Breast epithelium (tissue), 3 donors: Measurements from ENCODE around the gene PDK2.

ENCODE experiments used
- CTCF ChIP-seq, 3 donors: fragments of 450-650 bp; IDR thresholded peaks; one replicate each; pipeline ENCODE4 v1.5.1; 2016 to 2017; ENCODE audit warnings: antibody characterized with exemption in 3 of 3, mild to moderate bottlenecking in 3 of 3, moderate library complexity in 3 of 3
- POLR2A ChIP-seq: fragments of 450-650 bp; IDR thresholded peaks from one replicate; pipeline ENCODE4 v1.6.1; 2016; ENCODE audit warnings: antibody characterized with exemption, mild to moderate bottlenecking, moderate library complexity
- POLR2AphosphoS5 ChIP-seq, 3 donors: sonication (generic); formaldehyde crosslinking; IDR thresholded peaks; one replicate each; pipeline ENCODE4 v1.6.1; 2017; ENCODE audit warnings: antibody characterized with exemption in 3 of 3

- no peak for TF ChIP-seq CTCF (IDR thresholded peaks at IDR 0.05)
- no peak for TF ChIP-seq POLR2A
- no peak for TF ChIP-seq POLR2AphosphoS5 (IDR thresholded peaks at IDR 0.05)
Observed at GRCh38 chr17:50122945-50123344, 27.8 kb downstream of the PDK2 start.
